Measurements from ENCODE around the gene TEDC1.
A peak's percentile ranks its signal among the peaks of the same experiment; 100 is the strongest.

The TEDC1 gene

DNA sequence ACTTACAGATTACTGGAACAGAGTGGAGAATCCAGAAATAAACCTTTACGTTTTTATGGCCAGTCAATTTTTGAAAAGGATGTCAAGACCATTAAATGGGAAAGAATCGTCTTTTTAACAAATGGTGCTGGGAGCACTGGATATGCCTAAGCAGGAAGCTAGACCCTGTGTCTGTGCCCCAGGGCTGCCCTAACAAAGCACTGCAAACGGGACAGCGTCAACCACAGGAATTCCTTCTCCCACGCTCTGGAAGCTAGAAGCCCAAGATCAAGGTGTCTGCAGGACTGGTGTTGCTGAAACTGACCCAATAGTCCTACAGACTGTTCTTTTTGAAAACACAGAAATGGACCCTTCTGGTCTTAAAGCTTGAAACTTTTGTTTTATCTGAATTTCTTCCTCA is 26.1 kb downstream of the TEDC1 start:
- TF ChIP-seq, protein P1, sequence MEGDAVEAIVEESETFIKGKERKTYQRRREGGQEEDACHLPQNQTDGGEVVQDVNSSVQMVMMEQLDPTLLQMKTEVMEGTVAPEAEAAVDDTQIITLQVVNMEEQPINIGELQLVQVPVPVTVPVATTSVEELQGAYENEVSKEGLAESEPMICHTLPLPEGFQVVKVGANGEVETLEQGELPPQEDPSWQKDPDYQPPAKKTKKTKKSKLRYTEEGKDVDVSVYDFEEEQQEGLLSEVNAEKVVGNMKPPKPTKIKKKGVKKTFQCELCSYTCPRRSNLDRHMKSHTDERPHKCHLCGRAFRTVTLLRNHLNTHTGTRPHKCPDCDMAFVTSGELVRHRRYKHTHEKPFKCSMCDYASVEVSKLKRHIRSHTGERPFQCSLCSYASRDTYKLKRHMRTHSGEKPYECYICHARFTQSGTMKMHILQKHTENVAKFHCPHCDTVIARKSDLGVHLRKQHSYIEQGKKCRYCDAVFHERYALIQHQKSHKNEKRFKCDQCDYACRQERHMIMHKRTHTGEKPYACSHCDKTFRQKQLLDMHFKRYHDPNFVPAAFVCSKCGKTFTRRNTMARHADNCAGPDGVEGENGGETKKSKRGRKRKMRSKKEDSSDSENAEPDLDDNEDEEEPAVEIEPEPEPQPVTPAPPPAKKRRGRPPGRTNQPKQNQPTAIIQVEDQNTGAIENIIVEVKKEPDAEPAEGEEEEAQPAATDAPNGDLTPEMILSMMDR (IDR thresholded peaks at IDR 0.05) = no peak

DNA sequence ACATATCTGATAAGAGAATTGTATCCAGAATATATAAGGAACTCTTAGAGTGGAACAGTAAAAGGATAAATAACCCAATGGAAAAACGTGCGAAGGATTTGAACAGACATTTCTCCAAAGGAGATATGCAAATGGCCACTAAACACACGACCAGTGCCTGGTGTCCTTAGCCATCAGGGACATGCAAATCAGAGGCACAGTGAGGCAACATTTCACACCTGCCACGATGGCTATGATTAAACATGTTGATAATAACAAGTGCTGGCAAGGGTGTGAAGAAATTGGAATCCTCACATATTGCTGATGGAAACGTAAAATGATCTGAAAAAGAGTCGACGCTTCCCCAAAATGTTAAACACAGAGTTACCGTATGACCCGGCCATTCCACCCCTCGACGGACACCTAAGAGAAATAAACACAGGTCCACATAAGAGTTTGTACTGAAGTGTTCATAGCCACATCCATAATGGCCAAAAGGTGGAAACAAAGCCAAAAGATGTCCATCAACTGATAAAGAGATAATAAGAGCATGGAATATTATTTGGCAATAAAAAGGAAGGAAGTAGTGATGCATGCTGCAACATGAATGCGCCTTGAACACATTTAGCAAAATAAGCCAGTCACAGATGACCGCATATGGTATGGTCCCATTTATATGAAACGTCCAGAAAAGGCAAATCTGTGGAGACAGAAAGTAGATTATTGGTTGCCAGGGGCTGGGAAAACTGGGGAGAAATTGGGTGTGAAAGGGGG is 29.1 kb downstream of the TEDC1 start:
- TF ChIP-seq, protein P1 (IDR thresholded peaks at IDR 0.05) = no peak

DNA sequence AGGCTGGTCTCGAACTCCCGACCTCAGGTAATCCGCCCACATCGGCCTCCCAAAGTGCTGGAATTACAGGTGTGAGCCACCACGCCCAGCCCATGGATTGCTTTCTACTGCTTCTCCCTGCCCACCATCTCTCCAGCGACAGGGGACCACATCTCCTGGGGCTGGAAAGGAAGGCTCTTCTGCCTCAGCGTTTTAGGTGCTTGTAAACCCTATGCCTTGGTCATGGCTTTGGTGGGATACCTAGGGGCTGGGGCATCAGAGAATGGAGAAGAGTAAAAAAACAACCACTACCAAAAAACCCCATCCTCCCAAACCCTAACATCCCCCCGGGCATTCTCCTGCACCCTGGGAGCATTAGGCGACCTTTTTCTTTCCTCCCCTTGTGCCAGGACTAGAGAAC is 34.3 kb downstream of the TEDC1 start:
- TF ChIP-seq, protein P1 (IDR thresholded peaks at IDR 0.05) = no peak

DNA sequence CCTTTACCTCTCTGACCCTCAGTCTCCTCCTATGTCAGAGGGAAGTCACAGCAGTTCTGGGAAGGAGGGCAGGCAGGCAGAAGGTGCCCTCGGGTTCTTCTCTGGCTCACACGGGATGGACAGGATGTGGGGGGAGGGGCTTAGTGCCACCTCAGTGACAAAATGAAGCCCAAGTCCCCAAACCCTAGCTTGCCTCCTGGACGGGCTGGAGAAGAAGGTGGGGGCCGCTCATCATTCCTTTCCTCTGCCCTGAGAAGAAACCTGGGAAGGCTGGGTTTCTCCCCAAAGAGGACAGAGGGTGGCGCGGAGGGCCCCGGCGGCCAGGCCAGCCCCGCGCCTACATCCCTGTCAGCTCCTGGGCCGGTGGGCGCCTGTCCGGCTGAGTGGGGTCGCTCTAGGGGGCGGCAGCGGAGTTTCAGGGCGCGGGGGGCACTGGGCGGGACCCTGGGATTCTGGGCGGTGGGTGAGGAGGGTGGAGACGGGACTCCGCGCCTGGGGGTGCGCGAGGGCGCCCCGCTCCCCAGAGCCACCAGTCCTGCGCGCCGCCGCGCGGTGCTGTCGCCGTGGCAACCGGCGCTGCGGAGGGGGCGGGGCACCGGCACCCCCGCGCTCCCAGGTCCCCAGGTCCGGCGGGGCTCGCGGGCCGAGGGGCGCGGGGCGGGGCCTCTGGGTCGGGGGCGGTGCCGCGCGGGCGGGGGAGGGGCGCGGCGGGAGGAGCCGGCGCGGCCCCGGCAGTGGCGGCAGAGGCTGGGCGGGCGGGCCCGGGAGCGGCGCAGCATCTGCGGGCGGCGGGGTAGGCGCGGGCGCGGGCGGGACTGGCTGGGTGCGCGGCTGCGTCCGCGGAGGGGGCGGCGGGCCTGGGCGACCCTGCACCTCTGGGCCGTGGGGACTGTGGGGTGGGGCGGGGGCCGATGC is 35.1 kb downstream of the TEDC1 start, which contains the start of gene TMEM121:
Gene TMEM121 (plus strand): TSS at position 723 of the 915 bp plus-strand sequence. CDS start 2,252 bp downstream, outside the sequence.
- TF ChIP-seq, protein P1 (IDR thresholded peaks at IDR 0.05) = no peak

DNA sequence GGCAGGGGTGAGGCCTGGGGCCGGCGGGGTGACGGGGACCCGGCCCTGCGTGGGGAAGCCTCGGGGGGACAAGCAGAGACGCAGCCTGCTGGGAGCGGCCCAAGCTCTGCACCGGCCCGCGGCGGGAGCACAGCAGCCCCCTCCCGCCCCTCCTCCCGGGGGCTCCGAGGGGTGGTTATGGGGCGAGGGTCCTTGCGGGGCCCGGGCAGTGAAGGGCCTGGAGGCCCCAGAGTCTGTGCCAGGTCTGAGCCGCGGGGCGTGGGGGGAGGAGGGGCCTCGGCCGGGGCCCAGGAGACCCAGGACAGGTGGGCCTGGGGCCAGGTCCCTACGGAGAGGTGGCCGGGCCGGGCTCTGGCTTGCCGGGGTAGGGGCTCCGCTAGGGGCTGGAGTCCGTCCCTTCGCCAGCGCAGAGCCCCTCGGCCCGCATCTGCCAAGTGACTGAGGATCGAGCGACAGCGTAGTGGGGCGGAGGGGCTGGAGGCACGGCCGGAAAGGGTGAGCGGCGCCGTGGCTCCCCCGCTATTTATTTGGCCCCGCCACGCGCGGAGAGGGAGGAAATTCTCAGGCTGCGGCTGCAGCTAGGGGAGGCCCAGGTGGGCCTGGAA is 35.8 kb downstream of the TEDC1 start:
- TF ChIP-seq, protein P1 (IDR thresholded peaks at IDR 0.05) = no peak

DNA sequence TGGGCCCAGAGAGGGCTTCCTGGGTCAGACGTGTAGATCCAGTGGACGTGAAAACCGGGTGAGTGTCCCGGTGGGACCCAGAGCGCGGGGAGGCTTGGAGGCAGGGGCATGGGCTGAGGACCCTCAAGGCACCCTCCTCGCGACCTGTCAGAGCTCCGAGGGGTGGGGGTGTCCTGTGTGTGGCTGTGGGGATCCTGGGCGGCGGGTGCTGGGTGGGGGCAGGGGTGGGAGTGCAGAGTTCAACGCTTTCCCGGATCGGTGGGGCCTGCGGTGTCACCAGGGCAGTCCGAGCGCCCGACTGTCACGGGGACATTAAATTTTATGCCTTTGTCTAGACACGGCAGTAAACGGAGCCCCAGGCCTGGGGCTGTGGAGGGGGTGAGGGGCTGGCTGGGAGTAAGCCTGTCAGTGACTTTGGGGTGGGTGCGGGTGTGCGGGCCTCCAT is 36.4 kb downstream of the TEDC1 start:
- TF ChIP-seq, protein P1 (IDR thresholded peaks at IDR 0.05) = no peak

DNA sequence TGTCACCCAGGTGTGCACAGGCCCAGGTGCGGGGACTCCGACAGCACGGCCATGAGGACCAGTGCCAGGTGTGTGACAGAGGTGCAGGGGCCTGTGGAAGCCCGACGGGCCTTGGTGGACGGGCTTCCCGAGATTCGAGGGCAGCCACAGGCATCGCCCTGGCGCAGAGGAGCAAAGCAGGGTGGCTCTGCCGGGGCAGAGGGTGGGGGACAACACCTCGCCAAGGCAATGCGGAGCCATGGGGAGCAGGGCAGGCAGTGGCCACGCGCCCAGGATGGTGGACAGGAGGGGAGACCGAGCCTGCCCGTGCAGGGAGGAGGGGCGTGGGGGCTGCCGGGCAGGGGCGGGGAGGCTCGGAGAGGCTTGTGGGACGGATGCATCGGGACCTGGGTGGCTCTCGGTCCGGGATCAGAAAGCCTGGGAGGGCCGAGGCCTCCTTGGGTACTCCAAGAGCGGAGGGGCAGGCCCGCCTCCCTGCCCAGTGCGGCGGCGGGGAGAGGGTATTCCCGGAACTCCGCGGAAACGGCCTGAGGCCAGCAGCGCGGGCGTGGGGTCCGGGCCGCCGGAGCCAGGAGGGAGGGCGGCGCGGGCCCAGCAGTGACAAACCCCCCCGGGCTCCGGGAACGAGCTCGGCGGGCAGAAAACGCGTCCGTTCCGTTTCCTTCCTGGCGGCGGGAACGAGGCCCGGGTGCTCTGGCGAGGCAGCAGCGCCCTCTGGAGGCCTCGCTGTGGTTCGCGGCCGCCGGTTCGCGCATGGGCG is 37.0 kb downstream of the TEDC1 start:
- TF ChIP-seq, protein P1 (IDR thresholded peaks at IDR 0.05) = peak; percentile 79

All from LNCAP (cell line).